Activated T-helper 9 cell treated with anti-CD3 and anti-CD28 coated beads, Interleukin-2, amount 50 U/mL, for 16 hours (primary cell): ENCODE measurements around the gene BOK.

ENCODE experiments used
- DNase-seq: peaks from one replicate; pipeline ENCODE4 v3.0.0-alpha.2; 2020; ENCODE audit warnings: low read depth

The BOK gene

GRCh38 chr2:241539616-241540374 is 18.8 kb upstream of the BOK start:
- DNase-seq, result no peak

DNA sequence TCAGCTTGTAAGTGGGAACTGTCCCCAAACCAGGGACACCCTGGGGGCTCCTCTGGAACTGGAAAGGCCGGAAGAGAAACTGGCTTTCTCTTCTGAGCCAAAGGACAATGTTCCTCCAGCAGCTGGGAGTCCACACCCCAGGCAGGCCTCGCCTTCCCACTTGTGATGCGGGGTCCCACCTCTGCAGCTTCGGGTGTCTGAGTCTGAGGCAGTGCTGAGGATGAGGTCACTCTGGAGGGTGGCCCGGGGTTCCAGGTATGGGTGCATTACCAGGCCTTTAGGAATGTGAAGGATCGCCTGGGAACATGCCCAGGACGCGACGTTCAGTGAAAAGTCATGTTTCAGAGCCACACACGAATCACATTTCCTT is 18.2 kb upstream of the BOK start:
- no peak for DNase-seq

DNA sequence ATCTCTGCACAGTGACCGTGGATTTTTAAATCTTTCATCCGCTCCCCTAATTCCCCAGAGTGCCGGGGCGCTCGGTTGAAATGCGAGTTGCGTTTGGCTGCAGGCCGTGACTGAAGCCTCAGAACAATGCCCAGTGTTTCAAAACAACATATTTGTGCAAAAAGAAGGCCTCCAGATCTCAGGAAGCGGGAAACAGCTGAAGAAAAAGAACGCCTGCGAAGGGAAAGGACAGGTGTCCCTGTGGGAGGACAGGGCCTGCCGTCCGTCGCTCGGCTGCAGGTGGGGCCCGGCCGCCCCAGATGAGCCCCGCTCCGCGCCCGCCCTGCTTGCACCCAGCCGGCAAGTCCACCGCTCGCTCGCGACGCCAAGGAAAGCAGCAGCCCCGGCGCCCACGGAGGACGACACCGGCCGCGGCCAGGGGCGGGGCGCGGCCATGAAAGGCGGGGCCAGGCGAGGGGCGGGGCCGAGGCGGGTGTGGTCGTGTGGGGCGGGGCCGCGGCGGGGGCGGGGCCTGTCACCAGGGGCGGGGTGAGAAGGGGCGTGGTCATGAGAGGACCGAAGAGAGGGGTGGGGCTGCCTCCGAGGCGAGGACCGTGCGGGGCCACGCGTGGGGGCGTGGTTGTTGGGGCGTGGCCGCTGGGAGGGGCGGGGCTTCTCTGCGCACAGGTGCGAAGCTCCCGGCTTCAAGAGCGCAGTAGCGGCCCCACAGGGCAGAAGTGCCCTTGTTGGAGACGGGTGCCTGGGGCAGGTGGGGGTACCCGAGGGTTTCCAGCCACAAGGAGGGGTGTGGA is 17.6 kb upstream of the BOK start:
- peak; percentile 57 for DNase-seq

DNA sequence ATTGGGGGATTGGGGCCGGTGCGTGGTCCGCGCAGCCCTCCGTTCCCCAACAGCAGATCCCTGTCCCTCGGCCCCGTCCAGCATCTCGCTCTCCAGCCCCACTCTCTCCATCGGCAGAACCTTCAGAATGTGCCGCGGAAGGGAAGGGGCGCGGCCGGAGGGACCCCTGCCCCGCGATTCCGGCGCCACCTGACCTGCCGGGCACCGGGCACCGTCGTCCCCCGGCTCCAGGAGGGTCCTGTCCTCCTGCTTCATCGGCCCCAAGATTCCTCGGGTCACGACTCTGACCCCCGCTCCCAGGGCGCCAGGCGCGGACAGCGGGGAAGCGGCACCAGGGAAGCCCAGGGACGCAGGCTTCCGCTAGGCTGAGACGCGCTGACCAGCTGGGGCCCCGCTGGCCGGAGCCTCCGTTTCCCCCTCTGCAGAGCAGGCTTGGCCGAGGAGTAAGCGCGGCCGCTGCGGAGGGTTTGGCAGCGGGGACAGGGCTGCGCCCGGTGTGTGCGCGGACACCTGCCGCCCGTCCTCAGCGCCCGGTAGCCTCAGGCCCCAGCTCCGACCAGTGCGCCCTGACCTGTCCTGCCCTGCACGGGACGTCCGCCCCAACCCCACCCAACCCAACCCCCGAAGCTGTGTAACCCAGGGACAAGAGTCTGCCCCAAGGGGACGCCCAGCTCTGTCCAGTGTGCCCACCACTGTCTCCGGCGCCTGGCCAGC is 16.8 kb upstream of the BOK start:
- no peak for DNase-seq

DNA sequence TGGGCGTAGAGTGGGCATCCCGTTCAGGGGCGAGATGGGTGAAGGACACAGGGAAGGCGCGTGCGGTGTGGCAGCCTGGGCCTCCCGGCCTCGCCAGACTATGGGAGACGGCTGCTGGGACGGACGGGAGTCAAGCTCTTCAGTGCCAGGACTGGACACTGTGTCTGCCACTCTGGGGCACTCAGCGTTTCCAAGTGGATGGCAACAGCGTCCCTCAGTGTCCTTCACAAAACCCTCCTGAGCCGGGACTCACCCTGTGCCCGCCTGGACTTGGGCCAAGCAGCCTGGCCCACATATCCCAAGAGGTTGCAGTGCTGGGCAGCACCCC is 16.3 kb upstream of the BOK start:
- DNase-seq, result no peak

DNA sequence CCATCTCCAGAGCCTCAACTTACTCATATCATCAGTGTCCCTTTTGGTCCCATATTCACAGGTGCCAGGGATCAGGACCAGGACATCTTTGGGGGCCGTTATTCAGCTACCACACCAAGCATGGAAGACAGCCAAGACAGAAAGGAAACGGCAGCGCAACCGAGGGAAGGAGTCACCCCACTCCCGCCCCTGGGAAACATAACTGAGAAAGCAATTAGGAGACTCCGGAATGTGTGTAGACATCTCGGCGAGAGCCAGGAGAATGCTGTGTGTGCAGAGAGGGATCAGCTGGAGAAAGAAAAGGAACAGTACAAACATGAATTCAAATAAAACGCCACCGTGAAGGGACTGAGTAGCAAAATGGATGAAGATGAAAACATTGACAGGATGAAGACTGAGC is 13.4 kb upstream of the BOK start:
- no peak for DNase-seq

GRCh38 chr2:241545523-241546473 is 12.7 kb upstream of the BOK start:
- no peak for DNase-seq

- no peak for DNase-seq
These were observed 11.6 kb upstream of the BOK start for GRCh38 chr2:241546771-241547498.

- DNase-seq, result no peak
These were observed 10.6 kb upstream of the BOK start for GRCh38 chr2:241547781-241548450.

DNA sequence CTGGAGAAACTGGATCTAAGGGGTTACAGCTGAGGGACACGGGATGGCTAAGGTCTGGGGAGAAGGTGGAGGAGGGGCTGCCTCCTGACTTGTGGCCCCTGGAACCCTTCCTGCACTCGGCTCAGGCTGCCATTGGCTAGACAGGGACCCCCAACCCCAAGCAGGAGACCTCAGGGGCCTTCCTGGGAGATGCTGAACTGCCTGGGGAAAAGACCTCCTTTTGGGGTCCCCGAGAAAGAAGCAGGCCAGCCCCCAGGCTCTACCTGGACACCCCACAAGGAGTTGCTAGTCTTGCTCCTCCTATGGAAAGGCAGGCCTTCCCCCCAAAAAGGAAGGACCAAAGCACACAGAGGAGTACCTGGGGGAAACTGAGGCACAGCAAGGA is 10.1 kb upstream of the BOK start:
- DNase-seq, result no peak

GRCh38 chr2:241550616-241551580 is 7.6 kb upstream of the BOK start:
- DNase-seq, result no peak

DNA sequence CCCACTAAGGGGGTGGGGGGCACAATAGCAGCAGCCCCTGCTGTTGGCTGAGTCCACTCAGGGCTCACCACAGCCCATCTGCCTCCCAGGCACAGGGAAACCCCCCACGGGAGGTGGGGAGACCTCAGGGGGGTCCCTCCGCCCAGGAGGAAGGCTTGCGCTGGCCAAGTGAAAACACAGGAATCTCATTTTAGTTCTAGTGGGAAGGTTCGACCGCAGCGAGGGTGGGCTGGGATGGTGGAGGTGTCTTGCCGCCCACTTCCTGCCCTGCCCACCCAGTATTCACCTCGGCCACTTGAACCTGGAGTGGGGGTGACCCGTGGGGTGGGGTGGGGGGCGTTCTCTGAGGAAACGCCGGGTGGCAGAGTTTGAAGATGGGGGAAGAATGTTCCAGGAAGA is 6.9 kb upstream of the BOK start:
- no peak for DNase-seq

- DNase-seq, result no peak
These were observed 6.4 kb upstream of the BOK start for GRCh38 chr2:241551998-241552737.

DNA sequence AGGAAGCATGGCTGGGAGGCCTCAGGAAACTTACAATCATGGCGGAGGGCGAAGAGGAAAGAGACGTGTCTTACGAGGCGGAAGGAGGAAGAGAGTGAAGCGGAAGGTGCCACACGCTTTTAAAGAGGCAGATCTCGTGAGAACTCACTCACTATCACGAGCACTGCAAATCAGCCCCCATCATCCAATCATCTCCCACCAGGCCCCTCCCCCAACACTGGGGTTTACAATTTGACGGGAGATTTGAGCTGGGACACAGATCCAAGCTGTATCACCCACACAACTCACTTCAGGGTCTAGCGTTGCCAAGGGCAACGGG is 5.1 kb upstream of the BOK start:
- no peak for DNase-seq

DNA sequence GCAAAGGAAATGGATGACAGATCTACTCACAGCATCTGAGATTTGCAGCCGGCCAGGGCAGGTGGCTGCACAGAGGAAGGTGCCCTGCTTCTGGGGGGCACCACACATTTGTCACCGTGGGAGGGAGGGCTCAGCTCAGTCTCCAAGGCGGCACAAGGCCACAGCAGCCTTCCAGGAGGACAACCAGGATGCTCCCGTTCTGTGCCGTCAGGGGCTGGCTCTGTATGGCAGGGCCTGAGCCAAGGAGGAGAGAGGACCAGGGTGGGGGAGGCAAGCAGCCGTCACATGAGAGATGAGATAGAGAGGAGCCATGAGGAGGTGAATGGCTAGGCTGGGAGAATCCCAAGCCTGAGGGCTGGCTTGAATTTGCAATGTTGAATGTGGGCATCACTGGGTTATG is 4.6 kb upstream of the BOK start:
- no peak for DNase-seq

DNA sequence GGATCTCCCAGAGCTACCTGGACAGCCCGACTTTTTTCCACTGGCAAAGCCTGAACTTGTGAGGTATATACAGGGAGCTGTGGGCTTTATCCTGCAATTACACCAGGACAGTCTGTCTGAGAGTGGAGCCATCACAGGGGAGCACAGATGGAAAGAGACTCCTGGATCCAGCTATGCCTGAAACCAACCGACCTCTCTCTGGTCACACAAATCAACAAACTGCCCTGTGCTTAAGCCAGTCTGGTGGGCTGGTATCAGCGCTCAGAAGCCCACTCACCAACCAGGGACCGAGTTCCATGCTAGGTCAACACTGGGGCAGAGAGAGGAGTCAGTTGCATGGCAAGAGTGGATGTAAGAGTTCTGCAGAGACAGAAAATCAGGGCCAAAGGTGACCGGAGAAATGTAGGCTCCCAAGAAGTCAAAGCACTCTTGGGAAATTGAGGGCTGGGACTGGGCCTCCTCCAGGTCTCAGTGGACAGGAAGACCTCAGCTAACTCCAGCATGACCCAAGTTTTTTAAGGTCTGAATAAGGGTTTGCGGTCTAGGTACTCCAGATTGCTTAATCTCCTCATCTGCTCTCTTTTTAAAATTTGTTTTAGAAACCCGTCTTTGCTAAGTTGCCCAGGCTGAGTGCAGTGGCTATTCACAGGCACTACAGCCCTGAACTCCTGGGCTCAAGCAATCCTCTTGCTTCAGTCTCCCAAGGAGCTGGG is 3.8 kb upstream of the BOK start:
- DNase-seq, result no peak

DNA sequence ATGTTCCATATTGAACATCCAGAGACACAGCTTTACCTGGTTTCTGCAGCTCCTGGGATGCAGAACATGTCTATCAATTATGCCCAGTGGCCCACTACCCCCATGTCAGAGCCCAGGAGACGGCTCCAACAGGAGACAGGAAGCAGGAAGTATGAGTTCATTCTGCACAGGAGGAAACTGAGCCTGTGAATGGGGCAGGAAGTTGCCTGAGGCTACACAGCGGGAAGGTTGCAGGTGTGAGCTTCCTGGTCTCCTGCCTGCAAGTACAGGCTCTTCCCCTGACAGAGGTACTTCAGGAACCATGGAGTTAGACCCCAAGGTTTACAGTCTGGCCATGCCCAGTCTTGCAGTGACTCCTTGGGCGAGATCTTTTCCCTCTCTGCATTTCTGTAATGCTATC is 2.8 kb upstream of the BOK start:
- DNase-seq, result no peak

DNA sequence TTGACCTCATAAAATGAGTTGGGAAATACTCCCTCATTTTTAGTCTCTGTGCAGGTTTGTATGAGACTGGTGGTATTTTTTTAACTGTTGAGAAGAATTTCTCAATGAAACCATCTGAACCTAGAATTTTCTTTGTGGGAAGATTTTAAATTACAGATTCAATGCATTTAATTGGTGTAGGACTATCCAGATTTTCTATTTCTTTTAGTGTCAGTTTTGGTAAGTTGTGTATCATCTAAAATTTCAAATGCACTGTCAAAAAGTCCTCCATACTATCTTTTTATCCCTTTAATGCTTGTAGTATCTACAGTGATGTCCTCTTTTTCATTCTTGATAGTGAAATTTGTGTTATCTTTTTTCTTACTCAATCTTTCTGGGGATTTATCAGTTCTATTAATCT is 1.8 kb upstream of the BOK start:
- no peak for DNase-seq
